Measurements from ENCODE around the gene PTGIR. TPM values are rescaled to one million over a fixed set of nuclear protein-coding genes. Genes with fewer than 3 reads are reported as not detected.
"Not testable (repeated sequence)": the region's sequence is repeated elsewhere in the genome, so short reads cannot be mapped to it uniquely, and the experiment has no call there.

Gene PTGIR
- total RNA-seq, 1 donor from 2014 or later: not detected

- no peak for TF ChIP-seq CTCF (IDR thresholded peaks at IDR 0.05; ENCODE audit: insufficient read depth, low read length, poor library complexity, severe bottlenecking)
- Histone ChIP-seq H3K27me3 (ENCODE audit: control insufficient read depth, insufficient read depth, low read length) (peaks cover 30% of the 10 kb centered on the region), H3K36me3 (ENCODE audit: control insufficient read depth, insufficient read depth, low read length) (no peaks in the 10 kb centered on the region), H3K4me3 (ENCODE audit: low read depth, low read length) (no peak overlapping the region)
- DNase-seq (ENCODE audit: low read depth): no peak
Observed at GRCh38 chr19:46629546-46630025, 4.7 kb upstream of the PTGIR start.

- DNase-seq (ENCODE audit: low read depth); H3K36me3 ChIP-seq (ENCODE audit: control insufficient read depth, insufficient read depth, low read length): not testable (repeated sequence)
- peaks cover 26% of the 10 kb centered on the region for H3K27me3 ChIP-seq (ENCODE audit: control insufficient read depth, insufficient read depth, low read length)
Observed at GRCh38 chr19:46628970-46629369, 4.1 kb upstream of the PTGIR start.

GRCh38 chr19:46626446-46626845 lies 1.6 kb upstream of the PTGIR start:
- DNase-seq (ENCODE audit: low read depth): no peak
- no peak for TF ChIP-seq CTCF (IDR thresholded peaks at IDR 0.05; ENCODE audit: insufficient read depth, low read length, poor library complexity, severe bottlenecking)
- H3K4me3 ChIP-seq (ENCODE audit: low read depth, low read length): no peak overlapping the region
- H3K36me3 ChIP-seq (ENCODE audit: control insufficient read depth, insufficient read depth, low read length): no peaks in the 10 kb centered on the region
- H3K27me3 ChIP-seq (ENCODE audit: control insufficient read depth, insufficient read depth, low read length): peaks cover 13% of the 10 kb centered on the region

More at GRCh38 chr19:46628970-46629369, 4.1 kb upstream of the PTGIR start:
- not testable (repeated sequence) for H3K4me3 ChIP-seq (ENCODE audit: low read depth, low read length)

- Histone ChIP-seq H3K27me3 (ENCODE audit: control insufficient read depth, insufficient read depth, low read length) (peaks cover 12% of the 10 kb centered on the region), H3K36me3 (ENCODE audit: control insufficient read depth, insufficient read depth, low read length) (no peaks in the 10 kb centered on the region), H3K4me3 (ENCODE audit: low read depth, low read length) (no peak overlapping the region)
- no peak for DNase-seq (ENCODE audit: low read depth)
- TF ChIP-seq CTCF (IDR thresholded peaks at IDR 0.05; ENCODE audit: insufficient read depth, low read length, poor library complexity, severe bottlenecking): no peak
Observed at GRCh38 chr19:46625731-46626130, 842 bp upstream of the PTGIR start.

- H3K36me3 ChIP-seq (ENCODE audit: control insufficient read depth, insufficient read depth, low read length): no peaks in the 10 kb centered on the region
- H3K4me3 ChIP-seq (ENCODE audit: low read depth, low read length): no peak overlapping the region
- DNase-seq (ENCODE audit: low read depth): no peak
- peaks cover 11% of the 10 kb centered on the region for H3K27me3 ChIP-seq (ENCODE audit: control insufficient read depth, insufficient read depth, low read length)
- TF ChIP-seq CTCF (IDR thresholded peaks at IDR 0.05; ENCODE audit: insufficient read depth, low read length, poor library complexity, severe bottlenecking): no peak
Observed at GRCh38 chr19:46623915-46624502, 880 bp downstream of the PTGIR start.

GRCh38 chr19:46622118-46622446 lies 2.8 kb downstream of the PTGIR start:
- peaks cover 8% of the 10 kb centered on the region for H3K27me3 ChIP-seq (ENCODE audit: control insufficient read depth, insufficient read depth, low read length)
- no peak overlapping the region for H3K4me3 ChIP-seq (ENCODE audit: low read depth, low read length)
- no peaks in the 10 kb centered on the region for H3K36me3 ChIP-seq (ENCODE audit: control insufficient read depth, insufficient read depth, low read length)
- no peak for DNase-seq (ENCODE audit: low read depth)
- TF ChIP-seq CTCF (IDR thresholded peaks at IDR 0.05; ENCODE audit: insufficient read depth, low read length, poor library complexity, severe bottlenecking): no peak

All from kidney epithelial cell (primary cell).